NCI-H2227 (cell line): Measurements from ENCODE around the gene HELZ2.
"Not testable (repeated sequence)": the region's sequence is repeated elsewhere in the genome, so short reads cannot be mapped to it uniquely, and the experiment has no call there.

ENCODE experiments used
- DNase-seq: peaks from one replicate; lab custom pipeline; 2025; ENCODE audit not compliant: unreplicated experiment; lab: John Stamatoyannopoulos, UW

Gene HELZ2

GRCh38 chr20:63579017-63579694 lies 5.1 kb upstream of the HELZ2 start:
- no peak for DNase-seq

DNA sequence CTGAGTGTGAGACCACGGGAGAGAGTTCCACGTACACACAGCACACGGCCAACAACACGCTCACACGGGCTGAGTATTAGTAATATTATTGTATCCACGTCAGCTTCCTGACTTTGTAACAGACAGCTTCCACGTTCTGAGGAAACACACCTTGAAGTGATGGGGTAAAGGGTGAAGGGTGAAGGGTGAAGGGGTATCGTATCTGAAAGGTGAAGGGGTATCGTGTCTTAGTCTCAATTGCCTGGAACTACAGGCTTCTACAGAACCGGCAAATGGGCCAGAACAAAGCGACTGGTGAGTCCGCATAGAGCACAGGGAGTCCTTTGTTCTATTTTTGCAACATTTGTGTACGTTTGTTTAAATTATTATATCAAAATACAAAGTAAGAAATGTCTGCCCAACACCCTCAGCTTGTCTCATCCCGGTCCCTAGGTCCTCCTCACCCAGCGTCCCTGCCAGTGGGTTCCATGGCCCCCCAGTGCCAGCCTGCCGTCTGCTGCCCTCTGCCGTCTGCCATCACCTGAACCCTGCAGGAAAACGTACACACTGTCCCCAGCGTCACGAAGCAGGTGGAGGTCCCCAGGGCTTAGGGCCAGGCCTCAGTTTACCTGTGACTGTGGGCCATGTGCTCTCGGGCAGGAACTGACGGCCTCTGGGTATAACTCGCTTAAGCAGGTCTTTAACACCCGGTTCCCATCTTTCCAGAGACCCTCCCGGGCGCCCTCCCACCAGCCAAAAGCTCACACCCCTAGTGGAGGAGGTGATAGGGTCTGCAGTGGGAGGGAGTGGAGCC lies 4.4 kb upstream of the HELZ2 start:
- no peak for DNase-seq

DNA sequence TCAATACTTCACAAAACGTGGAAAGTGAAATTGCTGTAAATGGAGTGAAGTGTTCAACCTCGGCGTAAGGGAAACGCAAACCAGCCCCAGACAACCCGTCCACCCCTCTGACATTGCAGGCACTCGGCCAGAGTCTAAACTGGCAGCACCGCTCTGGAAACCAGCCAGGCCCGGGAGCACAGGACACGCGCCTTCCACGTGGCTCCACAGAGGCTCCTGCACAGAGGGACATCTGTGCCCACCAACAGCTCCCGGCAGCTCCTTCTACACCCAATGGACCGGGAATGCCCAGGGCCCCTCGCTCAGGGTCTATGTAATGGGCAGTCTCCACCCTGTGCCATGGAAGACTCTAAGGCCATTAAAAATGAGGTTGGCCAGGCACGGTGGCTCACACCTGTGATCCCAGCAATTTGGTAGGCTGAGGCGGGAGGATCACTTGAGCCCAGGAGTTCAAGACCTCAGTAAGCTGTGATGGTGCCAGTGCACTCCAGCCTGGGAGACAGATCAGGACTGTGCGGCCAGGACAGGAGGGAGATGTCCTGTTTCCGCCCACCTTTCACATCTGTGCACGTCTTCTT lies 3.4 kb upstream of the HELZ2 start:
- no peak for DNase-seq

DNA sequence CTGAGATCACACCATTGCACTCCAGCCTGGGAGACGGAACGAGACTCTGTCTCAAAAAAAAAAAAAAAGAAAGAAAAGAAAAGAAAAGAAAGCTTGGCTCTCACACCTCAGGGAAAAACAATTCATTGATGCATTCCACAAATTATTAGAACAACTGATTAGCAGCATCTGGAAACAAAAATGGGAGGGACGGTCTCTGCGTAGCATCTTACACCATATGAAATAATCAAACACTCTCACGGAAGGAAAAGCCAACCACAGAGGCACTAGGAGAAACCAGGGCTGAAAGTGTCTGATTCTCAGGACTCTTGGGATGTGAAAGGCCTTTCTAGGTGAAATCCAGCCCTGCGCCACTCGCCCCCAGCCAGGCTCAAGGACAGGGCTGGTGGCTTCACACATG lies 2.3 kb upstream of the HELZ2 start:
- DNase-seq, result no peak

GRCh38 chr20:63574829-63575743 lies 1.0 kb upstream of the HELZ2 start:
- DNase-seq, result no peak

GRCh38 chr20:63573647-63574131 lies 350 bp downstream of the HELZ2 start:
- no peak for DNase-seq

- DNase-seq, result no peak
Observed at GRCh38 chr20:63572788-63573646, 1.0 kb downstream of the HELZ2 start.

GRCh38 chr20:63572071-63572787 lies 1.8 kb downstream of the HELZ2 start:
- no peak for DNase-seq

- DNase-seq, result not testable (repeated sequence)
Observed at GRCh38 chr20:63571087-63571478, 3.0 kb downstream of the HELZ2 start.

- DNase-seq, result no peak
Observed at GRCh38 chr20:63570281-63571086, 3.6 kb downstream of the HELZ2 start.

GRCh38 chr20:63568986-63569949 lies 4.8 kb downstream of the HELZ2 start:
- no peak for DNase-seq

GRCh38 chr20:63568170-63568981 lies 5.7 kb downstream of the HELZ2 start:
- no peak for DNase-seq

DNA sequence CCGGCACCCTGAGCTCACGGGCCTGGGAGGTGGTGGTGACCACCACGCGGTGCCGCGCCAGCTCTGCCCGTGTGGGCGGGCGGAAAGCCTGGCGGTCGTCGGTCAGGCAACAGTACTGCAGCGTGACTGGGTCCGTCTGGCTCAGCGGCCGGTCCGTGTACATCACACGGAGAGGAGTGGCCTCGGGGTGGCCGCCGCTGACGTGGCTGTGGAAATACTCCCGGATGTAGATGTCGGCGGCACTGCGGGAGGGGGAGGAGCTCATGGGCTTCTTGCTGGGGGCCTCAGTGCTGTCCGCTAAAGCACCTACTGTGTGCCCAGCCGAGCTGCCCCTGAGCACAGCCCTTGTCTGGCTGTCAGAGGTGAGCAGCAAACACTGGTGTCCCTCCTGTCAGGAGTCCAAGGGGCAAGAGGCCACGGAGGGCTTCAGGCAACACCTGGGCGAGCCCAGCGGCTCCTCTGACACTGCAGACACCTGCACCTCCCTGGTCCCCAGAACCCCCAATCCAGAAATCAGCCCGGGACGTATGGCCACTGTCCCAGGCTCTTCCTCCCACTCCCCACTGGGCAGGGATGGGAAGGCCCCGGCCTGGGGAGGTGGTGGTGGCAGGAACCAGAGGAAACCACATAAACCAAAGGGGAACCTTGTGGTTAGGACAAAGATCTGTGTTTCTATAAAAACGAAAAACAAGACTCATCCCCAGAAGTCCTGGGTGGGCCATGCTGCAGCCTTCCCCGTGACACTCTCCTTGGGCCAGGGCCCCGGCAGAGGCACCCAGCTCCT lies 6.5 kb downstream of the HELZ2 start:
- DNase-seq, result no peak

DNA sequence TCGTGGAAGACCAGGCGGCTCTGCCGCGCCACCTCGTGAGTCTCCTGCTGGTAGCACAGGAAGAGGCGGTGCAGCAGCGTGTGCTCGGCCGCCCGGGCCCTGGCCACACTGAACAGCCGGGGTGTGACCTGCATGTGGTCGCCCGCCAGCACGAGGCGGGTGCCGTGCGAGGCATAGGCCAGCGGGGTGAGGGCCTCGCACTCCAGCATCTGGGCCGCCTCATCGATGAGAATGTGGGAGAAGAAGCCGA lies 7.0 kb downstream of the HELZ2 start:
- DNase-seq, result no peak

GRCh38 chr20:63566395-63567135 lies 7.5 kb downstream of the HELZ2 start:
- DNase-seq, result no peak
